ENCODE data around the gene NTN1.

NTN1 gene

GRCh38 chr17:9123594-9124553 lies 102.6 kb downstream of the NTN1 start:
- H3K4me3 ChIP-seq (ENCODE audit: low read length) = no peak overlapping the region
- no peak for TF ChIP-seq ZNF274 (IDR thresholded peaks at IDR 0.05; ENCODE audit: low read depth, low read length)

- TF ChIP-seq ZNF274 (IDR thresholded peaks at IDR 0.05; ENCODE audit: low read depth, low read length) = no peak
- H3K4me3 ChIP-seq (ENCODE audit: low read length) = no peak overlapping the region
Measured at GRCh38 chr17:9124554-9124935, 103.2 kb downstream of the NTN1 start.

- no peak for TF ChIP-seq ZNF274 (IDR thresholded peaks at IDR 0.05; ENCODE audit: low read depth, low read length)
- no peak overlapping the region for H3K4me3 ChIP-seq (ENCODE audit: low read length)
Measured at GRCh38 chr17:9125722-9126121, 104.4 kb downstream of the NTN1 start.

GRCh38 chr17:9127340-9127739 lies 106.0 kb downstream of the NTN1 start:
- H3K4me3 ChIP-seq (ENCODE audit: low read length) = no peak overlapping the region
- no peak for TF ChIP-seq ZNF274 (IDR thresholded peaks at IDR 0.05; ENCODE audit: low read depth, low read length)

- no peak for TF ChIP-seq ZNF274 (IDR thresholded peaks at IDR 0.05; ENCODE audit: low read depth, low read length)
- no peak overlapping the region for H3K4me3 ChIP-seq (ENCODE audit: low read length)
Measured at GRCh38 chr17:9131371-9131770, 110.1 kb downstream of the NTN1 start.

- H3K4me3 ChIP-seq (ENCODE audit: low read length) = no peak overlapping the region
- no peak for TF ChIP-seq ZNF274 (IDR thresholded peaks at IDR 0.05; ENCODE audit: low read depth, low read length)
Measured at GRCh38 chr17:9132291-9132690, 111.0 kb downstream of the NTN1 start.

- H3K4me3 ChIP-seq (ENCODE audit: low read length) = no peak overlapping the region
- no peak for TF ChIP-seq ZNF274 (IDR thresholded peaks at IDR 0.05; ENCODE audit: low read depth, low read length)
Measured at GRCh38 chr17:9132944-9133610, 111.8 kb downstream of the NTN1 start.

- H3K4me3 ChIP-seq (ENCODE audit: low read length) = no peak overlapping the region
- TF ChIP-seq ZNF274 (IDR thresholded peaks at IDR 0.05; ENCODE audit: low read depth, low read length) = no peak
Measured at GRCh38 chr17:9138161-9138717, 116.9 kb downstream of the NTN1 start.

GRCh38 chr17:9139695-9140094 lies 118.4 kb downstream of the NTN1 start:
- TF ChIP-seq ZNF274 (IDR thresholded peaks at IDR 0.05; ENCODE audit: low read depth, low read length) = no peak
- H3K4me3 ChIP-seq (ENCODE audit: low read length) = no peak overlapping the region

GRCh38 chr17:9140550-9141424 lies 119.5 kb downstream of the NTN1 start:
- TF ChIP-seq ZNF274 (IDR thresholded peaks at IDR 0.05; ENCODE audit: low read depth, low read length) = no peak

GRCh38 chr17:9141425-9141753 lies 120.1 kb downstream of the NTN1 start:
- H3K4me3 ChIP-seq (ENCODE audit: low read length) = no peak overlapping the region
- TF ChIP-seq ZNF274 (IDR thresholded peaks at IDR 0.05; ENCODE audit: low read depth, low read length) = no peak

More at GRCh38 chr17:9140550-9141424, 119.5 kb downstream of the NTN1 start:
- H3K4me3 ChIP-seq (ENCODE audit: low read length) = no peak overlapping the region

GRCh38 chr17:9142772-9143494 lies 121.6 kb downstream of the NTN1 start:
- no peak overlapping the region for H3K4me3 ChIP-seq (ENCODE audit: low read length)
- no peak for TF ChIP-seq ZNF274 (IDR thresholded peaks at IDR 0.05; ENCODE audit: low read depth, low read length)

GRCh38 chr17:9144502-9145249 lies 123.4 kb downstream of the NTN1 start:
- no peak overlapping the region for H3K4me3 ChIP-seq (ENCODE audit: low read length)
- TF ChIP-seq ZNF274 (IDR thresholded peaks at IDR 0.05; ENCODE audit: low read depth, low read length) = no peak

Data from GM08714 (cell line).